H9 (cell line): ENCODE measurements around the gene MYLK. TPM values are rescaled to one million over a fixed set of nuclear protein-coding genes. Genes with fewer than 3 reads are reported as not detected.

Experiments used
- DNase-seq: peaks from one replicate; pipeline ENCODE4 v3.0.0-alpha.2; 2017
- H2AFZ ChIP-seq: one replicate; pipeline ENCODE4 v1.6.1; 2013; ENCODE audit warnings: mild to moderate bottlenecking, low read length, control low read depth, moderate library complexity
- H2AK5ac ChIP-seq: 2 replicates; pipeline ENCODE4 v1.6.1; 2013; ENCODE audit warnings: low read length, control low read depth, mixed read lengths; ENCODE audit not compliant: insufficient read length
- H2BK120ac ChIP-seq: one replicate; pipeline ENCODE4 v1.6.1; 2013; ENCODE audit warnings: low read depth, mild to moderate bottlenecking, low read length, control low read depth, inconsistent platforms; ENCODE audit not compliant: poor library complexity, severe bottlenecking
- H2BK12ac ChIP-seq: 2 replicates; pipeline ENCODE4 v1.6.1; 2013; ENCODE audit warnings: low read length, control low read depth, mixed read lengths, low read depth; ENCODE audit not compliant: insufficient read length
- H2BK15ac ChIP-seq: 2 replicates; pipeline ENCODE4 v1.6.1; 2013; ENCODE audit warnings: low read depth, low read length, control low read depth
- H2BK20ac ChIP-seq: one replicate; pipeline ENCODE4 v1.6.1; 2013; ENCODE audit warnings: low read depth, mild to moderate bottlenecking, low read length, control low read depth, inconsistent platforms; ENCODE audit not compliant: poor library complexity, severe bottlenecking
- H2BK5ac ChIP-seq: 2 replicates; pipeline ENCODE4 v1.6.1; 2013; ENCODE audit warnings: low read length, control low read depth, mixed read lengths; ENCODE audit not compliant: insufficient read length
- H3K14ac ChIP-seq: 2 replicates; pipeline ENCODE4 v1.6.1; 2013; ENCODE audit warnings: low read length, control low read depth; ENCODE audit not compliant: insufficient read depth
- H3K18ac ChIP-seq: 2 replicates; pipeline ENCODE4 v1.6.1; 2013; ENCODE audit warnings: low read depth, mild to moderate bottlenecking, mixed read lengths, low read length, control low read depth; ENCODE audit not compliant: insufficient read length
- H3K23ac ChIP-seq: 2 replicates; pipeline ENCODE4 v1.6.1; 2013; ENCODE audit warnings: low read length, control low read depth, mixed read lengths, low read depth; ENCODE audit not compliant: insufficient read length
- H3K23me2 ChIP-seq: 2 replicates; pipeline ENCODE4 v1.6.1; 2013; ENCODE audit warnings: low read depth, mild to moderate bottlenecking, mixed read lengths, low read length, control low read depth; ENCODE audit not compliant: insufficient read length, poor library complexity, severe bottlenecking
- H3K27ac ChIP-seq: 2 replicates; pipeline ENCODE4 v1.5.1; 2013; ENCODE audit warnings: low read length, control low read depth, mixed read lengths, low read depth; ENCODE audit not compliant: insufficient read length
- H3K27me3 ChIP-seq: 2 replicates; pipeline ENCODE4 v1.6.1; 2013; ENCODE audit warnings: low read length, control low read depth, inconsistent platforms; ENCODE audit not compliant: insufficient read depth
- H3K4ac ChIP-seq: 2 replicates; pipeline ENCODE4 v1.6.1; 2013; ENCODE audit warnings: low read depth, mild to moderate bottlenecking, control low read depth, inconsistent platforms, low read length, moderate library complexity
- H3K4me1 ChIP-seq: 2 replicates; pipeline ENCODE4 v1.6.1; 2013; ENCODE audit warnings: low read length, control low read depth, inconsistent platforms; ENCODE audit not compliant: insufficient read depth
- H3K4me2 ChIP-seq: 2 replicates; pipeline ENCODE4 v1.6.1; 2013; ENCODE audit warnings: low read length, control low read depth, mixed read lengths; ENCODE audit not compliant: insufficient read length, insufficient read depth
- H3K56ac ChIP-seq: 2 replicates; pipeline ENCODE4 v1.6.1; 2013; ENCODE audit warnings: low read depth, mild to moderate bottlenecking, mixed read lengths, low read length, control low read depth; ENCODE audit not compliant: insufficient read length
- H3K79me1 ChIP-seq: 2 replicates; pipeline ENCODE4 v1.6.1; 2013; ENCODE audit warnings: low read depth, mild to moderate bottlenecking, moderate library complexity, low read length, control low read depth, inconsistent platforms; ENCODE audit not compliant: insufficient read depth, poor library complexity, severe bottlenecking
- H3K79me2 ChIP-seq: 2 replicates; pipeline ENCODE4 v1.6.1; 2013; ENCODE audit warnings: low read length, control low read depth, inconsistent platforms; ENCODE audit not compliant: insufficient read depth
- H3K9ac ChIP-seq: 2 replicates; pipeline ENCODE4 v1.6.1; 2013; ENCODE audit warnings: low read length, control low read depth, mixed read lengths; ENCODE audit not compliant: insufficient read length; ENCODE audit errors: extremely low read depth
- H3K9me3 ChIP-seq: one replicate; pipeline ENCODE4 v1.6.1; 2013; ENCODE audit warnings: low read depth, low read length, inconsistent platforms; ENCODE audit not compliant: control insufficient read depth
- H3T11ph ChIP-seq: one replicate; pipeline ENCODE4 v1.6.1; 2013; ENCODE audit warnings: mild to moderate bottlenecking, low read length, control low read depth, inconsistent platforms
- H4K20me1 ChIP-seq: one replicate; pipeline ENCODE4 v1.6.1; 2013; ENCODE audit not compliant: control insufficient read depth, insufficient read length, insufficient read depth
- H4K5ac ChIP-seq: 2 replicates; pipeline ENCODE4 v1.6.1; 2013; ENCODE audit warnings: low read depth, mild to moderate bottlenecking, mixed read lengths, low read length, control low read depth; ENCODE audit not compliant: insufficient read length
- H4K8ac ChIP-seq: replicated peaks from 2 replicates; pipeline ENCODE4 v1.6.1; 2013; ENCODE audit warnings: low read length, control low read depth, mixed read lengths, low read depth; ENCODE audit not compliant: insufficient read length
- H4K91ac ChIP-seq: 2 replicates; pipeline ENCODE4 v1.6.1; 2013; ENCODE audit warnings: low read depth, mild to moderate bottlenecking, moderate library complexity, mixed read lengths, low read length, control low read depth; ENCODE audit not compliant: insufficient read length
- H3K27ac Mint-ChIP-seq, 3 experiments: 2 replicates in 2 of 3; 3 replicates in 1 of 3; pipeline ENCODE4 v1.8.0; 2020 to 2021; ENCODE audit warnings: mixed read lengths in 3 of 3, mild to moderate bottlenecking in 1 of 3, moderate library complexity in 1 of 3
- H3K27me3 Mint-ChIP-seq: 2 replicates; pipeline ENCODE4 v1.8.0; 2021; ENCODE audit warnings: low read depth, mild to moderate bottlenecking, moderate library complexity, mixed read lengths
- H3K36me3 Mint-ChIP-seq, 3 experiments: 2 replicates in 2 of 3; 3 replicates in 1 of 3; pipeline ENCODE4 v1.8.0; 2020 to 2021; ENCODE audit warnings: low read depth in 3 of 3, mixed read lengths in 3 of 3; ENCODE audit not compliant: insufficient read depth in 1 of 3
- H3K4me1 Mint-ChIP-seq, 2 experiments: 2 replicates each; pipeline ENCODE4 v1.8.0; 2020; ENCODE audit warnings: mixed read lengths in 2 of 2
- H3K4me3 Mint-ChIP-seq, 2 experiments: 2 replicates in 1 of 2; 3 replicates in 1 of 2; pipeline ENCODE4 v1.8.0; 2020 to 2021; ENCODE audit warnings: mild to moderate bottlenecking in 2 of 2, mixed read lengths in 2 of 2, moderate library complexity in 1 of 2
- H3K9me3 Mint-ChIP-seq, 2 experiments: 2 replicates in 1 of 2; 3 replicates in 1 of 2; pipeline ENCODE4 v1.8.0; 2020; ENCODE audit warnings: mild to moderate bottlenecking in 2 of 2, mixed read lengths in 2 of 2, moderate library complexity in 1 of 2
- CTCF ChIP-seq: fragments of 200-600 bp; sonication (generic); conservative IDR thresholded peaks from 3 replicates; pipeline ENCODE4 v1.8.0; 2021; ENCODE audit warnings: antibody characterized with exemption, mild to moderate bottlenecking
- WGBS: extraction: QIAGEN DNeasy Blood & Tissue Kit; methylation state at CpG from one replicate; pipeline ENCODE4 v1.1.7; 2013; ENCODE audit warnings: missing lambda C conversion rate, low lambda C conversion rate, mixed read lengths; ENCODE audit not compliant: insufficient read length; ENCODE audit errors: extremely low coverage; 5-methylcytosine and 5-hydroxymethylcytosine counted together
- total RNA-seq: library from RNA; stranded (reverse); gene quantifications from 2 replicates; pipeline ENCODE4 v1.2.1, GENCODE V29; 2021

The MYLK gene
- total RNA-seq, 1 experiment from 2014 or later, result 10.1 TPM

DNA sequence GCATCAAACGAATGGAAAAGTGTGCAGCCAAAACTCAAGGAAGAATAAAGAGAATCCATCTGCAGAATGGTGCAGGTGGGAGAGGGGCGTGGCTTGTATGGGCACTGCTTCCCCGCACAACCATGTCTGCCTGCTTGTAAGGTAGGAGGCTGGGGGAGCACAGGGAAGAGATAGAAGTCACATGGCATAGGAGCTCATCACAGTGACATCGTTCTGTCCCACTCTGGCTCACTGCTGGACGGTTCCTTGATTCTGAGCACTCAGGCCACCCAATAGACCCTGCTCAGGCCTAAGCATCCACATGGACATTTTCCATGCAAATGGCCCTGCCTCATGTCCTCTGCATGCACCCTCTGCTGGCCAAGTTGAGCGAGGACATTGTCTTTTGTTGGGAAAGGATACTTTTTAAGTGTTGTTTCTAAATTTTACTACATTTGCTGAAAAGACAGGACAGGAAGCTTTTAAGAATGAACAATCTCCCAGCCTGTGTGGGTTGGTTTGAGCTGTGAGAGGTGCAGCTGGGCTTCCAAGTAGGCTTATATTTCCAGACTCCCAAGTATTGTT lies 3.1 kb downstream of the MYLK start:
- no peak overlapping the region for H4K5ac ChIP-seq
- H3K27me3 Mint-ChIP-seq, result peaks cover 27% of the 10 kb centered on the region
- H3K23me2 ChIP-seq, result peaks cover 13% of the 10 kb centered on the region
- H2BK12ac ChIP-seq, result no peak overlapping the region
- no peak overlapping the region for H3K4me2 ChIP-seq
- no peak overlapping the region for H2AFZ ChIP-seq
- H3K9me3 ChIP-seq, result no peaks in the 10 kb centered on the region
- H3T11ph ChIP-seq, result no peak overlapping the region
- H3K4me3 Mint-ChIP-seq, result no peak overlapping the region; a peak in 1 of 5 replicates
- no peak overlapping the region for H3K56ac ChIP-seq
- H3K4me1 Mint-ChIP-seq, result peaks cover 21 to 26% of the 10 kb centered on the region in 2 experiments
- DNase-seq, result peak; percentile 46
- H2AK5ac ChIP-seq, result no peak overlapping the region
- H4K20me1 ChIP-seq, result no peaks in the 10 kb centered on the region
- peak; percentile 73 for TF ChIP-seq CTCF
- H4K8ac ChIP-seq, result no peak overlapping the region
- H3K23ac ChIP-seq, result no peak overlapping the region
- H3K27ac ChIP-seq, result no peak overlapping the region
- H3K18ac ChIP-seq, result no peak overlapping the region
- no peaks in the 10 kb centered on the region for H3K9me3 Mint-ChIP-seq
- H3K27ac Mint-ChIP-seq, result 0 out of 7 replicates have a peak overlapping the region, but pooled peaks of 1 of the 3 experiments have one; percentile 16
- no peak overlapping the region for H2BK5ac ChIP-seq
- no peak overlapping the region for H3K9ac ChIP-seq
- WGBS, result no CpG with 5 or more reads among the region's 6 CpGs
- peaks cover 4% of the 10 kb centered on the region; the same call in 1 of the 2 replicates for H3K27me3 ChIP-seq
- H2BK120ac ChIP-seq, result no peak overlapping the region
- no peak overlapping the region for H2BK15ac ChIP-seq
- H3K79me2 ChIP-seq, result no peaks in the 10 kb centered on the region
- no peak overlapping the region for H4K91ac ChIP-seq
- no peak overlapping the region for H2BK20ac ChIP-seq
- H3K36me3 Mint-ChIP-seq, result peaks cover 0 to 3% (median 2%) of the 10 kb centered on the region in 3 experiments; a peak in 1 of 7 replicates
- no peak overlapping the region for H3K14ac ChIP-seq
- no peaks in the 10 kb centered on the region for H3K4me1 ChIP-seq
- H3K4ac ChIP-seq, result no peak overlapping the region
- no peaks in the 10 kb centered on the region for H3K79me1 ChIP-seq
